Stimulated activated CD8-positive, alpha-beta memory T cell treated with anti-CD3 and anti-CD28 coated beads, Interleukin-12 subunit alpha, Interleukin-12 subunit beta, amount 100 ng/mL, for 4 hours (primary cell): ENCODE data around the gene FCGR2B.
"Not testable (repeated sequence)": the region's sequence is repeated elsewhere in the genome, so short reads cannot be mapped to it uniquely, and the experiment has no call there.

Experiments used
- DNase-seq: peaks from one replicate; pipeline ENCODE4 v3.0.0-alpha.2; 2020; ENCODE audit warnings: low read depth

The FCGR2B gene

GRCh38 chr1:161706113-161706481 is 43.2 kb downstream of the FCGR2B start:
- no peak for DNase-seq

GRCh38 chr1:161706482-161707347 is 43.8 kb downstream of the FCGR2B start, which contains the start of gene FCRLA:
Gene FCRLA, plus strand, starts transcription at chr1:161707229. Its CDS starts 36 bp downstream, at chr1:161707265.
- no peak for DNase-seq

DNA sequence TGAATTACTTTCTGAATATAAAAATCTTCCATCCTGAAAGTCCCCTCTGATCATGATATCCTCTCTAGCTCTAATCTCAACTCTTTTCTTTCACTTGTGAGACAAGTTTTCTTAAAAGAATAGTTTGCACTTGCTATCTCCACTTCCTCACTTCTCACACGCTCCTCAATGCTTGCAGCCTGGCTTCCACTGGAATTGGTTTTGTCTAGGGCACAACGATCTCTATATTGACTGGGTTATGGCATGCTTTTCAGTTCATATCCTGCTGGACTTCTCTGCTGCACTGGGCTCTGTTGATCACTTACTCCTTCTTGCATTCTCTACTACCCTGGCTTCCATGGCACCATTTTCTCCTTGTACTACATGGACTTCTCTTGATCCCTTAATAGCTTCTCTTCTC is 44.6 kb downstream of the FCGR2B start:
- DNase-seq = no peak

DNA sequence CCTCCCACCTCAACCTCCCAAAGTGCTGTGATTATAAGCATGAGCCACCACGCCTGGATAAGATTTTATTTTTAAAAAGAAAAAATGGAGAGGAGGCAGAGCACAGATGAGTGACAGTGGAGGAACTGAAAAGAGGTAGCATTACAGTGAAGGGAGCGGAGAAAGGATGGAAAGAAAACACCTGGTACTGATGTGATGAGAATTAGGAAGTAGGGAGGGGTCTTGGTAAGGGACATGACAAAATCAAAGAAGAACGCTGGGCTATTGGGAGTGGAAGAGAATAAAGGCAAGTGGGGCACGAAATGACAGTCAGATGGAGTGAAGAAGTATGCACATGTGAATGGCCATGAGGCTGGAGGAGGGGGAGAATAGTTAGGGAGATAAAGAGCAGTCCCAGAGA is 46.4 kb downstream of the FCGR2B start:
- no peak for DNase-seq

DNA sequence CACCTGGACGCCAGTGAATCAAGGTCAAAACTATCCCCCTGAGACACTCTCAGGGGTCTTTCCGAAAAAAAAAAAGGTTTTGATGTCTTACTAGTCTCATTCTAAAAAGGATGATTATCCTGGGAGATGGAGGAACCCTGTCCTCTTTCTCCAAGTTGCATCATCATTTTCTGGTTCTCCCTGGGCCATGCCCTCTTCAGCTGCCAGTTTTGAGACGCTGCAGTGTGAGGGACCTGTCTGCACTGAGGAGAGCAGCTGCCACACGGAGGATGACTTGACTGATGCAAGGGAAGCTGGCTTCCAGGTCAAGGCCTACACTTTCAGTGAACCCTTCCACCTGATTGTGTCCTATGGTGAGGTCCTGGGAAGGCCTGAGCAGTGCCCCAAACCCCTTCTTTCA is 47.6 kb downstream of the FCGR2B start:
- no peak for DNase-seq

GRCh38 chr1:161718559-161719324 is 55.8 kb downstream of the FCGR2B start:
- DNase-seq = no peak

GRCh38 chr1:161719325-161719611 is 56.3 kb downstream of the FCGR2B start:
- DNase-seq = no peak

DNA sequence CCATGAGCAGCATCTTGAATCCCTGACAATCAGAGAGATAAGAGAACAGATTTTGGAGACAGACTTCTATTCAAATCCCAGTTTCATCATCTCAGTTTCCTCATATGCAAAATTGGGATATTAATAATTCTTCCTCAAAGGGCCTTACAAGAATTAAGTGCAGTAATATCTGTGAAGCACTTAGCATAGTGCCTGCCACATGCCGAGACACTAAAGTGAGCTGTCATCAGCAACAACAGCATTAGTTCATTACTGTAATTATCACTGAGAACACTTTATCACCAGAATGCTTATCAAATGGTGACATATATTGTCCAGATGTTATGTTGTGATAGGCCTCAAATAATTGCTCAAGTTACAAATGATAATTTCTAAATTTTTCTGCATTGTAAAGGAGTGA is 57.5 kb downstream of the FCGR2B start:
- no peak for DNase-seq

DNA sequence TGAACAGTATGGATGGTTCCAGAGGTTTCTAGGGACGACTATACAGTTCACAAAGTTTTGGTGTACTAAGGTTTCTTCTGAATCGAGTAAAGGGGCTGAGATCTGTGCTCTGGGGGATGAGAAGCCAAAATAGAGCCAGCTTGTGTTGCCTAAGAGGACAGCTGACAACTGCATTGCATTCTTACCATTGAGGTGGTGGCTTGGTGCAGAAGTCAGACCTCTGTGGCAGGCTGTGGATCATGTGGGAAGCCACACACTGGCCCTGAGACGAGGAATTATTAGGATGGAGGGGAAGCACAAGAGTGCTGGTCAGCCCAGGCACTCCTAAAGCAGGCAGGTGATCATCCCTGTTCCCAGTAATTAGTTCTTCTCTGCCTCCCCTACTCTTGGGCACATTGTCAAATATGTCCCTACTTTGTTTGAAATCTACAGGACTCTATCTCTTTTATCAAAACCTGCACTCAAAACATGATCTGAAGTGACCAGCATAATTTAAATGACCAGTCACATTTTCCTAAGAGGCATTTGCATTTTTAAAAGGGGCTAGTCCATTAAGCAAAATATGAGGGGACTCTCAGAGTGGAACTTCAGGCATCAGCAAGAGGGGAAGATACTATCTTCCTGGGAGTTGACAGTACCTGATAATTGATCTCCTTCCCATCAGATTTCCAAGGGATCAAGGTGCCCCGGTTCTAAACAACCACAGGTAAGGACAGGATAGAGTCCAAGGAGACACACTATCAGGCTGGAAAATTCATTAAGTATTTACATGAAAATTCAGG is 58.2 kb downstream of the FCGR2B start, which contains the start of gene FCRLB:
TSS of gene FCRLB (plus strand) at position 589 of the 782 bp plus-strand sequence. CDS start 1,129 bp downstream, outside the sequence.
- DNase-seq = no peak

GRCh38 chr1:161721738-161722343 is 58.9 kb downstream of the FCGR2B start:
- DNase-seq = no peak

DNA sequence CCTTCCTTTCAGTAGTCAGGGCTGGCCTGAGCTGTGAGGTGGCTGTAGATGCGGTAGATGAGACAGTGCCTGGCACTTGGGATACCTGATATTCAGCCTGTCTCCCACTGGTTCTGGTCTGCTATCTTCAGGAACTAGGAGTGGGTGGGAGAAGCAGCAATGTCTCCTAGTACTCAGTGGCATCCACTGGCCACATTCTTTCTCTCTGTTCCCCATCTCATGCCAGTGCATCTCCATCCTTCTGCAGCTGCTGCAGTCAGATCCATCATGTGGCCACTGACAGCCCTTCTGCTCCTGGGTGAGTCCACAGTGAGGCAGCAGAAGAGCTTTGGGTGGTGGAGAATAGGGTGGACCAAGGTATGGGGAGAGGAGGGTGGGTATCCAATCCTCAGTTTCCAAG is 59.5 kb downstream of the FCGR2B start:
- DNase-seq = no peak

GRCh38 chr1:161723459-161724141 is 60.7 kb downstream of the FCGR2B start:
- no peak for DNase-seq

DNA sequence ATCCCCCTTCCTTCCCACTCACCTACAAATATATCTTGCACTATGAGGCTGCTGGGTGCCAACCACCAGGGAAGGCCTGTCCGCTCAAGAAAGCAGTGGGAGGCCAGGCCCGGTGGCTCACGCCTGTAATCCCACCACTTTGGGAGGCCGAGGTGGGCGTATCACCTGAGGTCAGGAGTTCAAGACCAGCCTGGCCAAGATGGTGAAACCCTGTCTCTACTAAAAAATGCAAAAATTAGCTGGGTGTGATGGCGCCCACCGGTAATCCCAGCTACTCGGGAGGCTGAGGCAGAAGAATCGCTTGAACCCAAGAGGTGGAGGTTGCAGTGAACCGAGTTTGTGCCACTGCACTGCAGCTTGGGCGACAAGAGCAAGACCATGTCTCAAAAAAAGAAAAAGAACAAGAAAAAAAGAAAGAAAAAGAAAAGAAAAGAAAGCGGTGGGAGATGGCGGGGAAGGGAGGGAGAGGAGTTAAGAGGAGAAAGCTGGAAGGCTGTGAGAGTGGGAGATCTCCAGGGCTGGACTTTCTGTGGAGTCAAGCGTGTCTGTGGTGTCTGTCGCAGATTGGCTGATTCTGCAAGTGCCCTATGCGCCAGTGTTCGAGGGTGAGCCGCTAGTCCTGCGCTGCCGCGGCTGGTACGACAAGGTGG is 62.4 kb downstream of the FCGR2B start:
- not testable (repeated sequence) for DNase-seq

GRCh38 chr1:161725908-161726472 is 63.0 kb downstream of the FCGR2B start:
- peak; percentile 11 for DNase-seq

DNA sequence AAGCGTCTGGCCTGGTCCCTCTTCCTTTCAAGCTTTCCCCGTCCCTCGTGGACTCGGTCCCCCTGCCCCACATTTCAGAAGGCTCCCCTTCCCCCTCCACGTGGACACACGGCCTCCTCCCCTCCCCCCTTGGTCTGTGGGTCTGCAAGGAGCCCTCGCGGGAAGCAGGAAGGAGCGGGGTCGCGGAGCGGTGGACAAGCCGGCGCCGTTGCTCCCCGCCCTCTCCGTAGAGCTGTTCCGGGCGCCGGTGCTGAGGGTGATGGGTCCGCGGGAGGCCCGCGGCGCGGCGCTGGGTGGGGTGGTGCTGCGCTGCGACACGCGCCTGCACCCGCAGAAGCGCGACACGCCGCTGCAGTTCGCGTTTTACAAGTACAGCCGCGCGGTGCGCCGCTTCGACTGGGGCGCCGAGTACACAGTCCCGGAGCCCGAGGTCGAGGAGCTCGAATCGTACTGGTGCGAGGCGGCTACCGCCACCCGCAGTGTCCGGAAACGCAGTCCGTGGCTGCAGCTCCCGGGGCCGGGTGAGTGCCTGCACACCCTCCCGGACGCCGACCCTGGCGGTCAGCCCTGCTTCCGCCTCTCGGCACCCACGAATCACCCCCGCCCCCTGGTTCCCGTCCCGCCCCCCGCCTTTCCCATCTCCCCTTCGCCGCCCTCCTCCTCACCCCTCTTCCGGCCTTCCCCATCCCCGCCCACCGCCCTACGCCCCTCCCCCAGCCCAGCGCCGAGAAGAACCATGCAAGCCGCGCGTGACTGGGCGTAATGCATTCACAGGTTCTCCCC is 63.7 kb downstream of the FCGR2B start:
- peak; percentile 58 for DNase-seq

GRCh38 chr1:161727256-161727924 is 64.4 kb downstream of the FCGR2B start:
- DNase-seq = no peak
